HEK293T (cell line): ENCODE data around the gene FRYL.
A peak's percentile ranks its signal among the peaks of the same experiment; 100 is the strongest.
"Not testable (repeated sequence)": the region's sequence is repeated elsewhere in the genome, so short reads cannot be mapped to it uniquely, and the experiment has no call there.

Source experiments
- CTCF ChIA-PET: fragments of 350-600 bp; formaldehyde crosslinking; extraction: SDS; loops from one replicate; lab custom pipeline; 2021; ENCODE audit warnings: antibody characterized with exemption, inconsistent platforms; lab: Yijun Ruan, JAX
- POLR2A ChIA-PET: fragments of 350-600 bp; formaldehyde crosslinking; extraction: SDS; loops from one replicate; lab custom pipeline; 2020; ENCODE audit warnings: antibody characterized with exemption, inconsistent platforms; lab: Yijun Ruan, JAX
- DNase-seq: peaks from one replicate; pipeline ENCODE4 v3.0.0; 2012; ENCODE audit warnings: mixed read lengths; ENCODE audit errors: extremely low spot score
- ARNT ChIP-seq: fragments of 450-650 bp; IDR thresholded peaks from 2 replicates; pipeline ENCODE4 v1.6.1; 2017; ENCODE audit warnings: mild to moderate bottlenecking
- BHLHE40 ChIP-seq: fragments of 450-650 bp; IDR thresholded peaks from 2 replicates; pipeline ENCODE4 v1.6.1; 2016; ENCODE audit warnings: mild to moderate bottlenecking, moderate library complexity, borderline replicate concordance
- CTBP1 ChIP-seq: fragments of 450-650 bp; IDR thresholded peaks from 2 replicates; pipeline ENCODE4 v1.6.1; 2016; ENCODE audit warnings: borderline replicate concordance
- ELF4 ChIP-seq: fragments of 450-650 bp; IDR thresholded peaks from 2 replicates; pipeline ENCODE4 v1.6.1; 2017; ENCODE audit warnings: antibody characterized with exemption
- FOXA1 ChIP-seq: fragments of 450-650 bp; IDR thresholded peaks from 2 replicates; pipeline ENCODE4 v1.6.1; 2016; ENCODE audit warnings: mild to moderate bottlenecking
- FOXK2 ChIP-seq: fragments of 450-650 bp; IDR thresholded peaks from 2 replicates; pipeline ENCODE4 v1.6.1; 2016; ENCODE audit warnings: mild to moderate bottlenecking
- FOXM1 ChIP-seq: fragments of 450-650 bp; IDR thresholded peaks from 2 replicates; pipeline ENCODE4 v1.6.1; 2017; ENCODE audit warnings: mild to moderate bottlenecking, borderline replicate concordance
- HDGF ChIP-seq: fragments of 450-650 bp; IDR thresholded peaks from 2 replicates; pipeline ENCODE4 v1.6.1; 2017; ENCODE audit warnings: antibody characterized with exemption, borderline replicate concordance
- L3MBTL2 ChIP-seq: fragments of 450-650 bp; conservative IDR thresholded peaks from 2 replicates; pipeline ENCODE4 v1.6.1; 2016; ENCODE audit warnings: mild to moderate bottlenecking
- LEF1 ChIP-seq: fragments of 450-650 bp; IDR thresholded peaks from 2 replicates; pipeline ENCODE4 v1.6.1; 2017; ENCODE audit warnings: mild to moderate bottlenecking, borderline replicate concordance
- NFRKB ChIP-seq: fragments of 450-650 bp; IDR thresholded peaks from 2 replicates; pipeline ENCODE4 v1.6.1; 2016; ENCODE audit warnings: mild to moderate bottlenecking, moderate library complexity
- SP1 ChIP-seq: fragments of 450-650 bp; IDR thresholded peaks from 2 replicates; pipeline ENCODE4 v1.6.1; 2017
- SUZ12 ChIP-seq: fragments of 450-650 bp; IDR thresholded peaks from 2 replicates; pipeline ENCODE4 v1.6.1; 2016; ENCODE audit warnings: mild to moderate bottlenecking
- TARDBP ChIP-seq: fragments of 450-650 bp; IDR thresholded peaks from 2 replicates; pipeline ENCODE4 v1.6.1; 2016
- ZNF384 ChIP-seq: fragments of 450-650 bp; IDR thresholded peaks from 2 replicates; pipeline ENCODE4 v1.6.1; 2016
- TF ChIP-seq, protein P1 (sequence below): fragments of 450-650 bp; IDR thresholded peaks from 2 replicates; pipeline ENCODE4 v1.6.1; 2016

FRYL gene

GRCh38 chr4:48467442-48467841 is 312.6 kb downstream of the FRYL start:
- DNase-seq: no peak
- ChIA-PET POLR2A (no interaction called here), CTCF (interaction anchor here (0.6 kb wide), 1 partner anchor 95 kb away, joined by 3 read pairs; no protein-coding TSS in a partner anchor)
- TF ChIP-seq SP1 (no peak), ZNF384 (no peak), SUZ12 (no peak), FOXM1 (no peak), L3MBTL2 (no peak), HDGF (no peak), FOXA1 (no peak), ELF4 (no peak), NFRKB (no peak), CTBP1 (no peak), FOXK2 (no peak), BHLHE40 (no peak)
- TF ChIP-seq, protein P1, sequence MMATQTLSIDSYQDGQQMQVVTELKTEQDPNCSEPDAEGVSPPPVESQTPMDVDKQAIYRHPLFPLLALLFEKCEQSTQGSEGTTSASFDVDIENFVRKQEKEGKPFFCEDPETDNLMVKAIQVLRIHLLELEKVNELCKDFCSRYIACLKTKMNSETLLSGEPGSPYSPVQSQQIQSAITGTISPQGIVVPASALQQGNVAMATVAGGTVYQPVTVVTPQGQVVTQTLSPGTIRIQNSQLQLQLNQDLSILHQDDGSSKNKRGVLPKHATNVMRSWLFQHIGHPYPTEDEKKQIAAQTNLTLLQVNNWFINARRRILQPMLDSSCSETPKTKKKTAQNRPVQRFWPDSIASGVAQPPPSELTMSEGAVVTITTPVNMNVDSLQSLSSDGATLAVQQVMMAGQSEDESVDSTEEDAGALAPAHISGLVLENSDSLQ: no peak

DNA sequence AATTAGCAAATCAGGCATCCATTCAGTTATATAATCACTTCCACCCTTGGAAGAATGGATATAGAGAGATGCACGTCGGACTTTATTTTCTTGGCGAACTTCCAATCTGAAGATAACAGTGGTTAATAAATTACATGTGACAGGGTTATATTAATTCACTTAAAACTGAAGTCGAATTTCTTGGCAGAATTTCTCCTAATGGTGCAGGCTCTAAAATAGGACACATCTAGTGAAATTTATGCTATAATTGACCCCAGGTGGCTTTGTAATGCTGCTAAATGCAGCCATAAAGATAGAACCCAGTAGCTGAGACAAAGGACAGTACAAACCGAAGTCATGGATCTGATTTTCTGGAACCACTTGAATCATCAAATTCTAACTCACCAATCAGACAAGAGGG is 317.7 kb downstream of the FRYL start:
- TF ChIP-seq BHLHE40 (no peak), ARNT (no peak)
- TF ChIP-seq, protein P1: peak; percentile 39; the same call in 1 of the 2 replicates
- CTCF ChIA-PET: no interaction called here
- POLR2A ChIA-PET: no interaction called here
- no peak for DNase-seq

- CTCF ChIA-PET: no interaction called here
- no peak for DNase-seq
- TF ChIP-seq L3MBTL2 (no peak), ZNF384 (no peak), HDGF (no peak)
- POLR2A ChIA-PET: no interaction called here
Observed at GRCh38 chr4:48461000-48461399, 319.1 kb downstream of the FRYL start.

GRCh38 chr4:48454591-48454990 is 325.5 kb downstream of the FRYL start:
- no peak for DNase-seq
- POLR2A ChIA-PET: no interaction called here
- TF ChIP-seq L3MBTL2 (no peak), LEF1 (no peak), SUZ12 (no peak), BHLHE40 (no peak), NFRKB (no peak), FOXK2 (no peak), CTBP1 (no peak), ZNF384 (no peak), FOXM1 (no peak), HDGF (no peak), ARNT (no peak), ELF4 (no peak), FOXA1 (no peak)
- TF ChIP-seq, protein P1: no peak
- CTCF ChIA-PET: no interaction called here

DNA sequence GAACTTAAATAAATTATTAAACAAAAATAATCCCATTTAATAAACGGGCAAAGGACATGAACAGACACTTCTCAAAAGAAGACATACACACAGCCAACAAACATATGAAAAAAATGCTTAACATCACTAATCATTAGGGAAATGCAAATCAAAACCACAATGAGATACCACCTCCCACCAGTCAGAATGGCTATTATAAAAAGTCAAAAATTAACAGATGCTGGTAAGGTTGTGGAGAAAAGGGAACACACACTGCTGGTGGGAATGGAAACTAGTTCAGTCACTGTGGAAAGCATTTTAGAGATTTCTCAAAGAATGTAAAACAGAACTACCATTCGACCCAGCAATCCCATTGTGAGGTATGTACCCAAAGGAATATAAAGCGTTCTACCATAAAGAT is 328.4 kb downstream of the FRYL start:
- DNase-seq, CTCF ChIA-PET, POLR2A ChIA-PET: not testable (repeated sequence)

DNA sequence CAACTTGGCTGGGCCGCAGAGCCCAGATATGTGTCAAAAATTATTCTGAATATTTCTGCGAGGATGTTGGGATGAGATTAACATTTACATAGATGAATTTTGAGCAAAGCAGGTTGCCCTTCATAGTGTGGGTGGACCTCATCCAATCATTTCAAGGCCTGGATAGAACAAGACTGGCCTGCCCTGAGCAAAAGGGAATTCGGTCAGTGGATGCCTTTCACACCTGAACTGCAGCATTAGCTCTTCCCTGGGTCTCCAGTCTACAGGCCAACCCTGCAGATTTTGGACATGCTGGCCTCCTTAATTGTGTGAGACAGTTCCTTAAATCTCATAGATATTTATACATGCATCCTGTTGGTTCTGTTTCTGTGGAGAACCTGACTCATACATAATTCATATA is 329.3 kb downstream of the FRYL start:
- TF ChIP-seq CTBP1: no peak
- no peak for TF ChIP-seq SP1
- TF ChIP-seq FOXK2: no peak
- no peak for TF ChIP-seq HDGF
- TF ChIP-seq NFRKB: no peak
- no peak for TF ChIP-seq LEF1
- no peak for TF ChIP-seq SUZ12
- no peak for TF ChIP-seq BHLHE40
- no peak for TF ChIP-seq ARNT
- TF ChIP-seq FOXA1: no peak
- no peak for TF ChIP-seq FOXM1
- TF ChIP-seq TARDBP: no peak
- TF ChIP-seq ZNF384: no peak
- TF ChIP-seq L3MBTL2: no peak
- TF ChIP-seq, protein P1: no peak
- no peak for TF ChIP-seq ELF4
- ChIA-PET POLR2A (no interaction called here), CTCF (no interaction called here)

GRCh38 chr4:48449151-48449550 is 330.9 kb downstream of the FRYL start:
- POLR2A ChIA-PET: no interaction called here
- CTCF ChIA-PET: no interaction called here
- no peak for DNase-seq

More for the DNA sequence above, 329.3 kb downstream of the FRYL start:
- no peak for DNase-seq

More at GRCh38 chr4:48449151-48449550, 330.9 kb downstream of the FRYL start:
- TF ChIP-seq SUZ12 (no peak), BHLHE40 (no peak), HDGF (no peak), ARNT (no peak), ELF4 (no peak)
- TF ChIP-seq, protein P1: no peak
